HepG2 (cell line): ENCODE results near the gene BICDL2. TPM values are rescaled to one million over a fixed set of nuclear protein-coding genes. Genes with fewer than 3 reads are reported as not detected.

Source experiments
- ATAC-seq: fragments of 200-7000 bp; cut with Tn5 transposase; 3 replicates; pipeline ENCODE4 v1.9.1; 2020; ENCODE audit warnings: mild to moderate bottlenecking, moderate library complexity
- BruUV-seq: library from RNA; stranded (reverse); fragments of 400-500 nt; replicated peaks from 2 replicates; lab custom pipeline; 2021; lab: Mats Ljungman, UMichigan
- CTCF ChIA-PET: fragments of 300-600 bp; formaldehyde crosslinking; extraction: SDS; loops from one replicate; lab custom pipeline; 2021; ENCODE audit warnings: low total read pairs, inconsistent platforms, low intra/inter-chr PET ratio; lab: Yijun Ruan, JAX
- POLR2A ChIA-PET: fragments of 350-600 bp; sonication (Branson Sonifier 250); formaldehyde crosslinking; loops from one replicate; lab custom pipeline; 2020; ENCODE audit warnings: antibody characterized with exemption, inconsistent platforms; lab: Yijun Ruan, JAX
- DNase-seq: peaks from one replicate; pipeline ENCODE4 v3.0.0-alpha.2; 2015; ENCODE audit warnings: low spot score
- FAIRE-seq: peaks from 3 replicates; lab custom pipeline; 2011; peaks lifted over from hg19 to GRCh38; lab: Jason Lieb, UNC
- H2AFZ ChIP-seq: one replicate; pipeline ENCODE4 v1.6.1; 2011; ENCODE audit warnings: low read length, inconsistent platforms
- H3K27ac ChIP-seq: fragments of 300-600 bp; 3 replicates; pipeline ENCODE4 v1.8.0; 2011; ENCODE audit warnings: mixed run types, mild to moderate bottlenecking, mixed read lengths, low read length, inconsistent platforms; ENCODE audit not compliant: insufficient read depth; ENCODE audit errors: extremely low read length
- H3K27me3 ChIP-seq, 2 experiments: fragments of 200-600 bp in 1 of 2; 2 replicates in 1 of 2; 3 replicates in 1 of 2; pipeline versions ENCODE4 v1.6.0 to v1.8.0; 2011; ENCODE audit warnings: low read length in 2 of 2, mild to moderate bottlenecking in 2 of 2, moderate library complexity in 2 of 2, inconsistent platforms in 1 of 2; ENCODE audit not compliant: insufficient read depth in 2 of 2, control insufficient read depth in 1 of 2
- H3K36me3 ChIP-seq, 2 experiments: fragments of 200-600 bp in 1 of 2; replicated peaks in 1 of 2; 2 replicates in 1 of 2; 3 replicates in 1 of 2; pipeline versions ENCODE4 v1.5.1 to v1.8.0; 2011; ENCODE audit warnings: low read length in 2 of 2, inconsistent platforms in 1 of 2; ENCODE audit not compliant: insufficient read depth in 2 of 2, control insufficient read depth in 1 of 2
- H3K4me1 ChIP-seq: 2 replicates; pipeline ENCODE4 v1.5.1; 2012; ENCODE audit warnings: low read length, inconsistent platforms; ENCODE audit not compliant: insufficient read depth
- H3K4me2 ChIP-seq: 2 replicates; pipeline ENCODE4 v1.6.0; 2011; ENCODE audit warnings: low read depth, low read length, inconsistent platforms
- H3K4me3 ChIP-seq, 3 experiments: fragments of 200-600 bp in 1 of 3; sonication (generic), shearing (Covaris generic) in 1 of 3; replicated peaks in 1 of 3; 2 replicates each; pipeline ENCODE4 v1.5.1; 2011 to 2016; ENCODE audit warnings: low read length in 3 of 3, inconsistent platforms in 2 of 3, low read depth in 2 of 3, mild to moderate bottlenecking in 2 of 3, control low read depth in 1 of 3, mixed read lengths in 1 of 3; ENCODE audit not compliant: insufficient read depth in 1 of 3
- H3K79me2 ChIP-seq: one replicate; pipeline ENCODE4 v1.6.1; 2011; ENCODE audit warnings: low read length, inconsistent platforms; ENCODE audit not compliant: insufficient read depth
- H3K9ac ChIP-seq: 2 replicates; pipeline ENCODE4 v1.6.0; 2011; ENCODE audit warnings: mild to moderate bottlenecking, low read depth, low read length, inconsistent platforms; ENCODE audit not compliant: insufficient read depth
- H3K9me3 ChIP-seq: 2 replicates; pipeline ENCODE4 v1.5.1; 2012; ENCODE audit warnings: mild to moderate bottlenecking, low read length
- H4K20me1 ChIP-seq: 2 replicates; pipeline ENCODE4 v1.6.0; 2011; ENCODE audit warnings: inconsistent platforms, mild to moderate bottlenecking, low read length, moderate library complexity; ENCODE audit not compliant: insufficient read depth
- GPN1 ChIP-seq: sonication (generic); formaldehyde crosslinking; IDR thresholded peaks from 2 replicates; pipeline ENCODE4 v1.5.1; 2020; ENCODE audit warnings: missing genetic modification reagents, borderline replicate concordance
- HDAC2 ChIP-seq: sonication (generic); formaldehyde crosslinking; IDR thresholded peaks from 2 replicates; pipeline ENCODE4 v1.4.0; 2020; ENCODE audit warnings: missing genetic modification reagents
- RBFOX2 ChIP-seq: fragments of 200-400 bp; formaldehyde crosslinking; IDR thresholded peaks from 2 replicates; pipeline ENCODE4 v1.6.1; 2017; ENCODE audit warnings: low read depth, mild to moderate bottlenecking, low read length
- RFX5 ChIP-seq: IDR thresholded peaks from 2 replicates; pipeline ENCODE4 v1.6.1; 2011; ENCODE audit warnings: low read depth, low read length, improper control_type of control experiment
- ZBTB38 ChIP-seq: sonication (generic); formaldehyde crosslinking; IDR thresholded peaks from 2 replicates; pipeline ENCODE4 v1.5.1; 2020; ENCODE audit warnings: mild to moderate bottlenecking, missing genetic modification reagents
- ZNF292 ChIP-seq: sonication (generic); formaldehyde crosslinking; IDR thresholded peaks from 2 replicates; pipeline ENCODE4 v1.8.1; 2022; ENCODE audit warnings: mild to moderate bottlenecking, low read depth, missing genetic modification reagents, borderline replicate concordance
- WGBS: methylation state at CpG from one replicate; pipeline ENCODE4 v1.1.6; 2017; ENCODE audit warnings: low lambda C conversion rate; 5-methylcytosine and 5-hydroxymethylcytosine counted together
- in situ Hi-C: cut with HindIII; loops from 2 replicates; pipeline ENCODE4 v1.10.0; 2017; ENCODE audit warnings: low pct_unique_long_range_greater_than_20kb; ENCODE audit not compliant: extremely low pct_ligation_motif_present
- intact Hi-C: fragments of 100-400 bp; cut with micrococcal nuclease; formaldehyde crosslinking; loops from one replicate; pipeline ENCODE4 v1.10.0; 2022; ENCODE audit not compliant: unreplicated experiment
- polyA plus RNA-seq, 8 experiments: library from polyadenylated mRNA; depleted of rRNA in 3 of 8; stranded (reverse) in 7 of 8; unstranded in 1 of 8; fragments of >200 nt; fragmentation: Illumina TruSeq in 4 of 8; extraction: Trizol in 4 of 8; gene quantifications; 2 replicates each; pipeline versions ENCODE4 v1.2.1 to v1.2.3, GENCODE V29; 2011 to 2016; ENCODE audit warnings: low read depth in 4 of 8, missing spikeins in 1 of 8, mixed read lengths in 1 of 8; ENCODE audit not compliant: insufficient read depth in 1 of 8
- total RNA-seq, 5 experiments: library from RNA; depleted of rRNA; stranded (reverse); fragments of >200 nt; fragmentation: Illumina TruSeq; extraction: Trizol; gene quantifications; 2 replicates each; pipeline ENCODE4 v1.2.3, GENCODE V29; 2016; ENCODE audit warnings: low read depth in 1 of 5
- TF ChIP-seq, protein P1 (sequence below): sonication (generic); formaldehyde crosslinking; IDR thresholded peaks from 2 replicates; pipeline ENCODE4 v1.8.0; 2022; ENCODE audit warnings: missing genetic modification reagents, low read depth, mild to moderate bottlenecking, borderline replicate concordance
- TF ChIP-seq, protein P2 (sequence below): IDR thresholded peaks from 2 replicates; pipeline ENCODE4 v1.6.1; 2012; ENCODE audit warnings: low read length, improper control_type of control experiment
- TF ChIP-seq, protein P3 (sequence below): sonication (generic); formaldehyde crosslinking; conservative IDR thresholded peaks from 2 replicates; pipeline ENCODE4 v1.4.0; 2020; ENCODE audit warnings: missing genetic modification reagents
- TF ChIP-seq, protein P4 (sequence below): sonication (generic); formaldehyde crosslinking; IDR thresholded peaks from 2 replicates; pipeline ENCODE4 v1.4.0; 2020; ENCODE audit warnings: missing genetic modification reagents
- TF ChIP-seq, protein P5 (sequence below): sonication (generic); formaldehyde crosslinking; IDR thresholded peaks from 2 replicates; pipeline ENCODE4 v1.5.1; 2020; ENCODE audit warnings: missing genetic modification reagents, mild to moderate bottlenecking, borderline replicate concordance

BICDL2 gene
- total and polyA plus RNA-seq, 2 of the 13 experiments (the other 11 are each of a cell fraction or from before 2014, with no cell fraction given), result 0.12 TPM; not detected in 1

DNA sequence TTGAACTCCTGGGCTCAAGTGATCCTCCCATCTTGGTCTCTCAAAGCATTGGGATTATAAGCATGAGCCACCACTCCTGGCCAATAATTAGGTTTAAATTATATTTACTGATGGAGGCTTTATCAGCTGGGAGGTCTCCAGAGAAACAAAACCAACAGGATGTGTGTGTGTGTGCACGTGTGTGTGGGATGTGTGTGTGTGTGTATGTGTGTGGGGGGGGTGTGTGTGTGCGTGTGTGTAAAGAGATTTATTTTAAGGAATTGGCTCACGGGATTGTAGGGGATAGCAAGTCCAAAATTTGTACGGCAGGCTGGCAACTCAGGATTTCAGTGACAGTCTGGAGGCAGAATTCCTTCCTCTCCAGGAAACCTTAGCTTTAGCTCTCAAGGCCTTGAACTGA lies 14.3 kb upstream of the BICDL2 start:
- Histone ChIP-seq H2AFZ (no peak overlapping the region), H3K9ac (no peak overlapping the region), H4K20me1 (no peaks in the 10 kb centered on the region), H3K4me2 (no peak overlapping the region), H3K79me2 (no peaks in the 10 kb centered on the region), H3K4me1 (peaks cover 2% of the 10 kb centered on the region; the same call in 1 of the 2 replicates), H3K4me3 (no peak overlapping the region), H3K27me3 (peaks cover 8 to 50% of the 10 kb centered on the region in 2 experiments), H3K36me3 (no peaks in the 10 kb centered on the region), H3K9me3 (no peaks in the 10 kb centered on the region), H3K27ac (no peak overlapping the region)
- FAIRE-seq (no peak), ATAC-seq (no peak), DNase-seq (no peak)
- BruUV-seq, result no TSS peak
- POLR2A ChIA-PET, result no interaction called here
- TF ChIP-seq, protein P1, sequence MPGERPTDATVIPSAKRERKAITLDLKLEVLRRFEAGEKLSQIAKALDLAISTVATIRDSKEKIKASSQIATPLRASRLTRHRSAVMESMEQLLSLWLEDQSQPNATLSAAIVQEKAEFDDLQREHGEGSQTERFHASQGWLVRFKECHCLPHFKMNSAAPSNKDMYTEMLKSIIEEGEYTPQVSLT, result no peak
- TF ChIP-seq ZNF292 (CRISPR knock-in tag) (no peak), RBFOX2 (no peak), ZBTB38 (no peak), HDAC2 (CRISPR knock-in tag) (no peak), RFX5 (no peak), GPN1 (no peak)
- TF ChIP-seq, protein P2, sequence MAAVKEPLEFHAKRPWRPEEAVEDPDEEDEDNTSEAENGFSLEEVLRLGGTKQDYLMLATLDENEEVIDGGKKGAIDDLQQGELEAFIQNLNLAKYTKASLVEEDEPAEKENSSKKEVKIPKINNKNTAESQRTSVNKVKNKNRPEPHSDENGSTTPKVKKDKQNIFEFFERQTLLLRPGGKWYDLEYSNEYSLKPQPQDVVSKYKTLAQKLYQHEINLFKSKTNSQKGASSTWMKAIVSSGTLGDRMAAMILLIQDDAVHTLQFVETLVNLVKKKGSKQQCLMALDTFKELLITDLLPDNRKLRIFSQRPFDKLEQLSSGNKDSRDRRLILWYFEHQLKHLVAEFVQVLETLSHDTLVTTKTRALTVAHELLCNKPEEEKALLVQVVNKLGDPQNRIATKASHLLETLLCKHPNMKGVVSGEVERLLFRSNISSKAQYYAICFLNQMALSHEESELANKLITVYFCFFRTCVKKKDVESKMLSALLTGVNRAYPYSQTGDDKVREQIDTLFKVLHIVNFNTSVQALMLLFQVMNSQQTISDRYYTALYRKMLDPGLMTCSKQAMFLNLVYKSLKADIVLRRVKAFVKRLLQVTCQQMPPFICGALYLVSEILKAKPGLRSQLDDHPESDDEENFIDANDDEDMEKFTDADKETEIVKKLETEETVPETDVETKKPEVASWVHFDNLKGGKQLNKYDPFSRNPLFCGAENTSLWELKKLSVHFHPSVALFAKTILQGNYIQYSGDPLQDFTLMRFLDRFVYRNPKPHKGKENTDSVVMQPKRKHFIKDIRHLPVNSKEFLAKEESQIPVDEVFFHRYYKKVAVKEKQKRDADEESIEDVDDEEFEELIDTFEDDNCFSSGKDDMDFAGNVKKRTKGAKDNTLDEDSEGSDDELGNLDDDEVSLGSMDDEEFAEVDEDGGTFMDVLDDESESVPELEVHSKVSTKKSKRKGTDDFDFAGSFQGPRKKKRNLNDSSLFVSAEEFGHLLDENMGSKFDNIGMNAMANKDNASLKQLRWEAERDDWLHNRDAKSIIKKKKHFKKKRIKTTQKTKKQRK, result no peak
- TF ChIP-seq, protein P3, sequence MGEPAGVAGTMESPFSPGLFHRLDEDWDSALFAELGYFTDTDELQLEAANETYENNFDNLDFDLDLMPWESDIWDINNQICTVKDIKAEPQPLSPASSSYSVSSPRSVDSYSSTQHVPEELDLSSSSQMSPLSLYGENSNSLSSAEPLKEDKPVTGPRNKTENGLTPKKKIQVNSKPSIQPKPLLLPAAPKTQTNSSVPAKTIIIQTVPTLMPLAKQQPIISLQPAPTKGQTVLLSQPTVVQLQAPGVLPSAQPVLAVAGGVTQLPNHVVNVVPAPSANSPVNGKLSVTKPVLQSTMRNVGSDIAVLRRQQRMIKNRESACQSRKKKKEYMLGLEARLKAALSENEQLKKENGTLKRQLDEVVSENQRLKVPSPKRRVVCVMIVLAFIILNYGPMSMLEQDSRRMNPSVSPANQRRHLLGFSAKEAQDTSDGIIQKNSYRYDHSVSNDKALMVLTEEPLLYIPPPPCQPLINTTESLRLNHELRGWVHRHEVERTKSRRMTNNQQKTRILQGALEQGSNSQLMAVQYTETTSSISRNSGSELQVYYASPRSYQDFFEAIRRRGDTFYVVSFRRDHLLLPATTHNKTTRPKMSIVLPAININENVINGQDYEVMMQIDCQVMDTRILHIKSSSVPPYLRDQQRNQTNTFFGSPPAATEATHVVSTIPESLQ (CRISPR knock-in tag), result no peak
- TF ChIP-seq, protein P4, sequence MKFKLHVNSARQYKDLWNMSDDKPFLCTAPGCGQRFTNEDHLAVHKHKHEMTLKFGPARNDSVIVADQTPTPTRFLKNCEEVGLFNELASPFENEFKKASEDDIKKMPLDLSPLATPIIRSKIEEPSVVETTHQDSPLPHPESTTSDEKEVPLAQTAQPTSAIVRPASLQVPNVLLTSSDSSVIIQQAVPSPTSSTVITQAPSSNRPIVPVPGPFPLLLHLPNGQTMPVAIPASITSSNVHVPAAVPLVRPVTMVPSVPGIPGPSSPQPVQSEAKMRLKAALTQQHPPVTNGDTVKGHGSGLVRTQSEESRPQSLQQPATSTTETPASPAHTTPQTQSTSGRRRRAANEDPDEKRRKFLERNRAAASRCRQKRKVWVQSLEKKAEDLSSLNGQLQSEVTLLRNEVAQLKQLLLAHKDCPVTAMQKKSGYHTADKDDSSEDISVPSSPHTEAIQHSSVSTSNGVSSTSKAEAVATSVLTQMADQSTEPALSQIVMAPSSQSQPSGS, result no peak
- TF ChIP-seq, protein P5, sequence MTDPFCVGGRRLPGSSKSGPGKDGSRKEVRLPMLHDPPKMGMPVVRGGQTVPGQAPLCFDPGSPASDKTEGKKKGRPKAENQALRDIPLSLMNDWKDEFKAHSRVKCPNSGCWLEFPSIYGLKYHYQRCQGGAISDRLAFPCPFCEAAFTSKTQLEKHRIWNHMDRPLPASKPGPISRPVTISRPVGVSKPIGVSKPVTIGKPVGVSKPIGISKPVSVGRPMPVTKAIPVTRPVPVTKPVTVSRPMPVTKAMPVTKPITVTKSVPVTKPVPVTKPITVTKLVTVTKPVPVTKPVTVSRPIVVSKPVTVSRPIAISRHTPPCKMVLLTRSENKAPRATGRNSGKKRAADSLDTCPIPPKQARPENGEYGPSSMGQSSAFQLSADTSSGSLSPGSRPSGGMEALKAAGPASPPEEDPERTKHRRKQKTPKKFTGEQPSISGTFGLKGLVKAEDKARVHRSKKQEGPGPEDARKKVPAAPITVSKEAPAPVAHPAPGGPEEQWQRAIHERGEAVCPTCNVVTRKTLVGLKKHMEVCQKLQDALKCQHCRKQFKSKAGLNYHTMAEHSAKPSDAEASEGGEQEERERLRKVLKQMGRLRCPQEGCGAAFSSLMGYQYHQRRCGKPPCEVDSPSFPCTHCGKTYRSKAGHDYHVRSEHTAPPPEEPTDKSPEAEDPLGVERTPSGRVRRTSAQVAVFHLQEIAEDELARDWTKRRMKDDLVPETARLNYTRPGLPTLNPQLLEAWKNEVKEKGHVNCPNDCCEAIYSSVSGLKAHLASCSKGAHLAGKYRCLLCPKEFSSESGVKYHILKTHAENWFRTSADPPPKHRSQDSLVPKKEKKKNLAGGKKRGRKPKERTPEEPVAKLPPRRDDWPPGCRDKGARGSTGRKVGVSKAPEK (CRISPR knock-in tag), result no peak
- WGBS, result 57% methylated on average over 4 of the region's 4 CpGs
- intact Hi-C loops, result no loop called here
- CTCF ChIA-PET, result no interaction called here
- in situ Hi-C loops, result no loop called here
